ENCODE results near the gene ZNF135.

ZNF135 gene

GRCh38 chr19:58020129-58020528, 39.0 kb upstream of the ZNF135 start:
- H3K27me3 ChIP-seq (ENCODE audit: insufficient read depth, low read depth, severe bottlenecking) = no peaks in the 10 kb centered on the region
- TF ChIP-seq, protein P1, sequence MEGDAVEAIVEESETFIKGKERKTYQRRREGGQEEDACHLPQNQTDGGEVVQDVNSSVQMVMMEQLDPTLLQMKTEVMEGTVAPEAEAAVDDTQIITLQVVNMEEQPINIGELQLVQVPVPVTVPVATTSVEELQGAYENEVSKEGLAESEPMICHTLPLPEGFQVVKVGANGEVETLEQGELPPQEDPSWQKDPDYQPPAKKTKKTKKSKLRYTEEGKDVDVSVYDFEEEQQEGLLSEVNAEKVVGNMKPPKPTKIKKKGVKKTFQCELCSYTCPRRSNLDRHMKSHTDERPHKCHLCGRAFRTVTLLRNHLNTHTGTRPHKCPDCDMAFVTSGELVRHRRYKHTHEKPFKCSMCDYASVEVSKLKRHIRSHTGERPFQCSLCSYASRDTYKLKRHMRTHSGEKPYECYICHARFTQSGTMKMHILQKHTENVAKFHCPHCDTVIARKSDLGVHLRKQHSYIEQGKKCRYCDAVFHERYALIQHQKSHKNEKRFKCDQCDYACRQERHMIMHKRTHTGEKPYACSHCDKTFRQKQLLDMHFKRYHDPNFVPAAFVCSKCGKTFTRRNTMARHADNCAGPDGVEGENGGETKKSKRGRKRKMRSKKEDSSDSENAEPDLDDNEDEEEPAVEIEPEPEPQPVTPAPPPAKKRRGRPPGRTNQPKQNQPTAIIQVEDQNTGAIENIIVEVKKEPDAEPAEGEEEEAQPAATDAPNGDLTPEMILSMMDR (IDR thresholded peaks at IDR 0.05; ENCODE audit: low read depth, low read length) = no peak
- DNase-seq = no peak
- peaks cover 2% of the 10 kb centered on the region for H3K9me3 ChIP-seq (ENCODE audit: severe bottlenecking)
- H3K27ac ChIP-seq = no peak overlapping the region
- no peak overlapping the region for H3K4me3 ChIP-seq (ENCODE audit: low read depth, low read length)
- H3K36me3 ChIP-seq = no peaks in the 10 kb centered on the region

DNA sequence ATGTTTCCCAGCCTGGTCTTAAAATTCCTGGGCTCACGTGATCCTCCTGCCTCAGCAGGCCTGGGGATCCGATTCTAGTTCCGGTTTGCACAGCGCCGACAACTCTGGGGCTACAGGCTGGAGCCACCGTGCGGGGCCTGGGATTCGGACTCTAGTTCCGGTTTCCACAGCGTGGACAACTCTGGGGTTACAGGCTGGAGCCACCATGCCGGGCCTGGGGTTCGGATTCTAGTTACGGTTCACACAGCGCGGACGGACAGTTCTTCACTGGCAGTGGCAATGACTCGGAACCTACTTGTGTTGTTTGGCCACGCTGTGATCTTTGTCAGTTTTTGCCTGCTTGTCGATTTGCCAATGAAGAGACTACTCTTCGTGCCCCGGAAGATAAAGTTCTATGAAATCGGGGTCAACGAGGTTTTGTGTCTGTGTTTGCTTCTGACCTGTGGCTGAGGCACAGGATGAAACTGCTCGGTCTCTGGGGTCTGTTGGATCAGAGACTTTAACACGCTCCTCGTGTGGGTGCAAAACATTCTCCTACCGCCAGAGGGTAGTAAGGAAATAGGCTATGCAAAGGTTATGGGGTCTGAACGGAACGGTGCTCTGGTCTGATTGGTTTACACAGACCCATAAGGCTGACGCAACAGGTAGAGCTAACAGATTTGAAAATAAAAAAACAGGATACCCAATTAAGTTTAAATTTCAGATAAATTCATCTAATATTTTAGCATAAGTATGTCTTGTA, 37.4 kb upstream of the ZNF135 start:
- Histone ChIP-seq H3K9me3 (ENCODE audit: severe bottlenecking) (peaks cover 2% of the 10 kb centered on the region), H3K27me3 (ENCODE audit: insufficient read depth, low read depth, severe bottlenecking) (no peaks in the 10 kb centered on the region), H3K4me3 (ENCODE audit: low read depth, low read length) (no peak overlapping the region), H3K36me3 (no peaks in the 10 kb centered on the region), H3K27ac (peak overlapping the region; percentile 45; the same call in 1 of the 2 replicates)
- TF ChIP-seq, protein P1 (IDR thresholded peaks at IDR 0.05; ENCODE audit: low read depth, low read length) = peak; percentile 66
- DNase-seq = peak; percentile 84

DNA sequence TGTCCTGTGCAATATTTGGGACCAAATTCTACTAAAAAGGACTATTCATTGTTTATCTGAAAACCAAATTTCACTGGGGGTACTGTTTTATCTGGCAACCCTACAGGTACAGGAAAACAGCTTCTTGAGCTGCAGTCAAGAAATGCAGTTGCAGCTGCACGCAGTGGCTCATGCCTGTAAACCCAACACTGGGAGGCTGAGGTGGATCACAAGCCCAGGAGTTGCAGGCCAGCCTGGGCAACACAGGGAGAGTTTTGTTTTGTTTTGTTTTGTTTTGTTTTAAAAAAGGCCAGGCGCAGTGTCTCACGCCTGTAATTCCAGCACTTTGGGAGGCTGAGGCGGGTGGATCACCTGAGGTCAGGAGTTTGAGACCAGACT, 36.8 kb upstream of the ZNF135 start:
- Histone ChIP-seq H3K27me3 (ENCODE audit: insufficient read depth, low read depth, severe bottlenecking) (no peaks in the 10 kb centered on the region), H3K9me3 (ENCODE audit: severe bottlenecking) (peaks cover 2% of the 10 kb centered on the region)

GRCh38 chr19:58024661-58025060, 34.4 kb upstream of the ZNF135 start:
- Histone ChIP-seq H3K27ac (no peak overlapping the region), H3K4me3 (ENCODE audit: low read depth, low read length) (no peak overlapping the region), H3K27me3 (ENCODE audit: insufficient read depth, low read depth, severe bottlenecking) (no peaks in the 10 kb centered on the region), H3K36me3 (no peaks in the 10 kb centered on the region), H3K9me3 (ENCODE audit: severe bottlenecking) (peaks cover 2% of the 10 kb centered on the region)
- DNase-seq = no peak
- TF ChIP-seq, protein P1 (IDR thresholded peaks at IDR 0.05; ENCODE audit: low read depth, low read length) = no peak

More for the DNA sequence above, 36.8 kb upstream of the ZNF135 start:
- Histone ChIP-seq H3K27ac (peak overlapping the region; percentile 45; the same call in 1 of the 2 replicates), H3K4me3 (ENCODE audit: low read depth, low read length) (no peak overlapping the region), H3K36me3 (no peaks in the 10 kb centered on the region)
- no peak for DNase-seq
- TF ChIP-seq, protein P1 (IDR thresholded peaks at IDR 0.05; ENCODE audit: low read depth, low read length) = no peak

DNA sequence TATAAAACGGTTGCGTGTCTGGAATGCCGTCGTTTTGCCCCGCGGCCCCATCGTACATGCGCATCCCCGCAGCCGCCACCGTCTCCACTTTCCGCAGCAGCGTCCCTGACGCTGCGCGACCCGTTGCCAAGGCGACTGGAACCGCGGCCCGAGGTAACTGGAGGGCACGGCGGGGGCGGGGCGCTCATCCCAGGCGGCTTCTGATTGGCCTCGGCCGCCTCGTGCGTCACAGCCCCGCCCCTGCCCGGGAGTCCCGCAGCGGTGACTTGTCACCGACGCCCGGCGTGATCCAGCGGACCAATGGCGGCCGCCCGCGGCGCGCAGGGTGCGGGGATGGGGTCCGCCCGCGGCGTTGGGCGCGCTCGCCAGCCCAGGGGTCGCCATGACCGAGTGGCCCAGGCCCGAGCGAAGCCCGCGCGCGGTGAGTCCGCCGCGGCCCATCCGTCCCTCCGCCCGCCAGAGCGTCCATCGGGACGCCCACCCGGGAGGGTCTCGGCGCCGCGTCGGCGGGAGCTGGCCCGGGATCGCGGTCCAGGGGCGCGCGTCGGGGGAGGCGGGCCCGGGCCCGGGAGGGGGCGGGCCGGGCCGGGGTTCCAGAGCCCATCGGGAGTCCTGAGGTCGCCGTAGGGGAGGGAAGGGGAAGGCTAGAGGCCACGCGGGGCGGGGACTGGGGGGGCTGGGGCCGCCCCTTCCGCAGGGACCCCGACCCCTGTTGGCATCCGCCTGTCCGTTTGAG, 25.2 kb upstream of the ZNF135 start, which contains the start of gene ZSCAN1:
Gene ZSCAN1, plus strand, starts transcription at position 285 of the 736 bp plus-strand sequence. CDS start 3,812 bp downstream, outside the sequence.
- peak within 1 kb of the TSS; percentile 82 for H3K27ac ChIP-seq
- H3K36me3 ChIP-seq = no peaks in the 10 kb centered on the region
- TF ChIP-seq, protein P1 (IDR thresholded peaks at IDR 0.05; ENCODE audit: low read depth, low read length) = no peak
- no peaks in the 10 kb centered on the region for H3K27me3 ChIP-seq (ENCODE audit: insufficient read depth, low read depth, severe bottlenecking)
- H3K4me3 ChIP-seq (ENCODE audit: low read depth, low read length) = peak within 1 kb of the TSS; percentile 69
- H3K9me3 ChIP-seq (ENCODE audit: severe bottlenecking) = peaks cover 2% of the 10 kb centered on the region
- peak; percentile 98 for DNase-seq
